Breast epithelium (tissue), 3 donors: Measurements from ENCODE around the gene FSIP1.

ENCODE experiments used
- POLR2A ChIP-seq: fragments of 450-650 bp; IDR thresholded peaks from one replicate; pipeline ENCODE4 v1.6.1; 2016; ENCODE audit warnings: antibody characterized with exemption, mild to moderate bottlenecking, moderate library complexity
- POLR2AphosphoS5 ChIP-seq, 3 donors: sonication (generic); formaldehyde crosslinking; IDR thresholded peaks; one replicate each; pipeline ENCODE4 v1.6.1; 2017; ENCODE audit warnings: antibody characterized with exemption in 3 of 3
- TF ChIP-seq, protein P1 (sequence below), 3 donors: fragments of 450-650 bp; IDR thresholded peaks; one replicate each; pipeline ENCODE4 v1.5.1; 2016 to 2017; ENCODE audit warnings: antibody characterized with exemption in 3 of 3, mild to moderate bottlenecking in 3 of 3, moderate library complexity in 3 of 3

DNA sequence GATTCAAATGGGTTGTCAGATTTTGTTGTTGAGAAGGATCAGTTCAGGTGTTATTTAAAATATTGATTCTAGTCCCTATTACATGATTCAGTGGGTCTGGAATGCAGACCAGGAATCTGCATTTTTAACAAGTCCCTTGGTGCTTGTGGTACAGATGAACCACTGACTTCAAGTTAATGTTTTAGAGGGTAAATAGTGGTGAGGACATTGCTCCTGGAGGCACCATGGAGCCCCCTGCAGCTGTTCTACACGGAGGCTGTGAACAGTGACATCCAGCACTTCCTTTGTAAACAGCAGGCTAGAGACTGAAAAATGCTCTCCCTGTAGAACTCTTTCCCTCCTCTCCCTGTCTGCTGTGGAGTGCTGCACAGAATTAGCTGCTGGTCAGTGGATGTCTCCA, 4.8 kb upstream of the FSIP1 start:
- TF ChIP-seq, protein P1, sequence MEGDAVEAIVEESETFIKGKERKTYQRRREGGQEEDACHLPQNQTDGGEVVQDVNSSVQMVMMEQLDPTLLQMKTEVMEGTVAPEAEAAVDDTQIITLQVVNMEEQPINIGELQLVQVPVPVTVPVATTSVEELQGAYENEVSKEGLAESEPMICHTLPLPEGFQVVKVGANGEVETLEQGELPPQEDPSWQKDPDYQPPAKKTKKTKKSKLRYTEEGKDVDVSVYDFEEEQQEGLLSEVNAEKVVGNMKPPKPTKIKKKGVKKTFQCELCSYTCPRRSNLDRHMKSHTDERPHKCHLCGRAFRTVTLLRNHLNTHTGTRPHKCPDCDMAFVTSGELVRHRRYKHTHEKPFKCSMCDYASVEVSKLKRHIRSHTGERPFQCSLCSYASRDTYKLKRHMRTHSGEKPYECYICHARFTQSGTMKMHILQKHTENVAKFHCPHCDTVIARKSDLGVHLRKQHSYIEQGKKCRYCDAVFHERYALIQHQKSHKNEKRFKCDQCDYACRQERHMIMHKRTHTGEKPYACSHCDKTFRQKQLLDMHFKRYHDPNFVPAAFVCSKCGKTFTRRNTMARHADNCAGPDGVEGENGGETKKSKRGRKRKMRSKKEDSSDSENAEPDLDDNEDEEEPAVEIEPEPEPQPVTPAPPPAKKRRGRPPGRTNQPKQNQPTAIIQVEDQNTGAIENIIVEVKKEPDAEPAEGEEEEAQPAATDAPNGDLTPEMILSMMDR (IDR thresholded peaks at IDR 0.05) = no peak
- TF ChIP-seq POLR2A (no peak), POLR2AphosphoS5 (IDR thresholded peaks at IDR 0.05) (no peak)
